HEK293 (cell line): ENCODE measurements around the gene CYP2D6.

Experiments used
- CTCF ChIA-PET: fragments of 350-600 bp; formaldehyde crosslinking; extraction: SDS; loops from one replicate; lab custom pipeline; 2021; ENCODE audit warnings: antibody characterized with exemption; lab: Yijun Ruan, JAX
- POLR2A ChIA-PET: fragments of 300-600 bp; formaldehyde crosslinking; extraction: SDS; loops from one replicate; lab custom pipeline; 2020; ENCODE audit warnings: antibody characterized with exemption, inconsistent platforms; lab: Yijun Ruan, JAX
- H3K27ac ChIP-seq: fragments of 200-500 bp; sonication (Bioruptor generic); 2 replicates; pipeline ENCODE4 v1.5.1; 2014; ENCODE audit warnings: low read depth, low read length, control low read depth, inconsistent platforms; ENCODE audit errors: extremely low read depth
- H3K36me3 ChIP-seq, 2 experiments: fragments of 200-500 bp in 1 of 2; sonication (Bioruptor generic) in 1 of 2; 1 replicate in 1 of 2; 2 replicates in 1 of 2; pipeline ENCODE4 v1.5.1; 2014 to 2017; ENCODE audit warnings: inconsistent platforms in 2 of 2, low read length in 2 of 2; ENCODE audit not compliant: control insufficient read depth in 2 of 2, insufficient read depth in 1 of 2
- H3K4me1 ChIP-seq: fragments of 200-500 bp; sonication (Bioruptor generic); 2 replicates; pipeline ENCODE4 v1.5.1; 2014; ENCODE audit warnings: mild to moderate bottlenecking, low read length, inconsistent platforms; ENCODE audit not compliant: control insufficient read depth, insufficient read depth
- H3K4me3 ChIP-seq: 2 replicates; pipeline ENCODE4 v1.5.1; 2011; ENCODE audit warnings: low read depth, mild to moderate bottlenecking, control low read depth, low read length, moderate library complexity
- H3K9me3 ChIP-seq: fragments of 200-500 bp; sonication (Bioruptor generic); 2 replicates; pipeline ENCODE4 v1.5.1; 2014; ENCODE audit warnings: low read depth, low read length, inconsistent platforms; ENCODE audit not compliant: control insufficient read depth, insufficient read depth
- HOXC10 ChIP-seq: sonication (generic); formaldehyde crosslinking; IDR thresholded peaks from 2 replicates; pipeline ENCODE4 v1.8.1; 2023; ENCODE audit warnings: mild to moderate bottlenecking, missing genetic modification reagents
- KLF16 ChIP-seq: fragments of 450-650 bp; formaldehyde crosslinking; IDR thresholded peaks from 2 replicates; pipeline ENCODE4 v1.5.1; 2017; ENCODE audit warnings: missing biosample characterization, missing genetic modification characterization
- ZBTB21 ChIP-seq: fragments of 450-650 bp; formaldehyde crosslinking; IDR thresholded peaks from 2 replicates; pipeline ENCODE4 v1.5.1; 2017; ENCODE audit warnings: missing biosample characterization, missing genetic modification characterization
- ZBTB48 ChIP-seq: fragments of 450-650 bp; formaldehyde crosslinking; IDR thresholded peaks from 2 replicates; pipeline ENCODE4 v1.5.1; 2016; ENCODE audit warnings: missing biosample characterization, missing genetic modification characterization
- ZBTB7A ChIP-seq: fragments of 450-650 bp; formaldehyde crosslinking; IDR thresholded peaks from 2 replicates; pipeline ENCODE4 v1.5.1; 2016; ENCODE audit warnings: low read depth, missing biosample characterization, missing genetic modification characterization
- ZFP69B ChIP-seq: fragments of 450-650 bp; formaldehyde crosslinking; IDR thresholded peaks from 2 replicates; pipeline ENCODE4 v1.5.1; 2016; ENCODE audit warnings: missing biosample characterization, missing genetic modification characterization
- ZNF24 ChIP-seq: fragments of 450-650 bp; formaldehyde crosslinking; IDR thresholded peaks from 2 replicates; pipeline ENCODE4 v1.5.1; 2016; ENCODE audit warnings: missing biosample characterization, missing genetic modification characterization
- ZNF335 ChIP-seq: fragments of 450-650 bp; formaldehyde crosslinking; conservative IDR thresholded peaks from 2 replicates; pipeline ENCODE4 v1.5.1; 2016; ENCODE audit warnings: missing biosample characterization, missing genetic modification characterization
- ZNF350 ChIP-seq: fragments of 450-650 bp; formaldehyde crosslinking; IDR thresholded peaks from 2 replicates; pipeline ENCODE4 v1.5.0; 2017; ENCODE audit warnings: missing biosample characterization, mild to moderate bottlenecking, missing genetic modification characterization
- ZNF354C ChIP-seq: fragments of 450-650 bp; formaldehyde crosslinking; IDR thresholded peaks from 2 replicates; pipeline ENCODE4 v1.5.1; 2016; ENCODE audit warnings: missing biosample characterization, missing genetic modification characterization, low read depth, borderline replicate concordance
- ZNF549 ChIP-seq: fragments of 450-650 bp; IDR thresholded peaks from 2 replicates; pipeline ENCODE4 v1.5.1; 2018; ENCODE audit warnings: missing biosample characterization, missing genetic modification characterization, mild to moderate bottlenecking, inconsistent platforms, moderate library complexity
- ZNF555 ChIP-seq: fragments of 450-650 bp; formaldehyde crosslinking; conservative IDR thresholded peaks from 2 replicates; pipeline ENCODE4 v1.5.1; 2017; ENCODE audit warnings: missing biosample characterization, mild to moderate bottlenecking, missing genetic modification characterization, inconsistent platforms
- ZNF560 ChIP-seq: fragments of 450-650 bp; formaldehyde crosslinking; IDR thresholded peaks from 2 replicates; pipeline ENCODE4 v1.5.1; 2017; ENCODE audit warnings: missing biosample characterization, missing genetic modification characterization, borderline replicate concordance
- ZNF76 ChIP-seq: fragments of 450-650 bp; formaldehyde crosslinking; IDR thresholded peaks from 2 replicates; pipeline ENCODE4; 2016; ENCODE audit warnings: low read depth, missing biosample characterization, missing genetic modification characterization, borderline replicate concordance
- ZSCAN5A ChIP-seq: fragments of 450-650 bp; formaldehyde crosslinking; IDR thresholded peaks from 2 replicates; pipeline ENCODE4 v1.5.1; 2016; ENCODE audit warnings: missing biosample characterization, missing genetic modification characterization
- TF ChIP-seq, protein P1 (sequence below): fragments of 450-650 bp; formaldehyde crosslinking; IDR thresholded peaks from 2 replicates; pipeline ENCODE4 v1.5.1; 2016; ENCODE audit warnings: missing biosample characterization, missing genetic modification characterization
- TF ChIP-seq, protein P2 (sequence below): fragments of 450-650 bp; formaldehyde crosslinking; IDR thresholded peaks from 2 replicates; pipeline ENCODE4 v1.5.1; 2016; ENCODE audit warnings: missing biosample characterization, missing genetic modification characterization
- TF ChIP-seq, protein P3 (sequence below): fragments of 450-650 bp; formaldehyde crosslinking; optimal IDR thresholded peaks from 2 replicates; pipeline ENCODE3; 2016; ENCODE audit warnings: missing biosample characterization, mild to moderate bottlenecking, missing genetic modification characterization
- TF ChIP-seq, protein P4 (sequence below): fragments of 450-650 bp; formaldehyde crosslinking; IDR thresholded peaks from 2 replicates; pipeline ENCODE4 v1.5.1; 2016; ENCODE audit warnings: missing biosample characterization, missing genetic modification characterization
- TF ChIP-seq, protein P5 (sequence below): fragments of 450-650 bp; formaldehyde crosslinking; IDR thresholded peaks from 2 replicates; pipeline ENCODE4 v1.5.1; 2016; ENCODE audit warnings: missing biosample characterization, missing genetic modification characterization

Gene CYP2D6

GRCh38 chr22:42080287-42080686 lies 50.3 kb downstream of the CYP2D6 start (continued):
- TF ChIP-seq, protein P1, sequence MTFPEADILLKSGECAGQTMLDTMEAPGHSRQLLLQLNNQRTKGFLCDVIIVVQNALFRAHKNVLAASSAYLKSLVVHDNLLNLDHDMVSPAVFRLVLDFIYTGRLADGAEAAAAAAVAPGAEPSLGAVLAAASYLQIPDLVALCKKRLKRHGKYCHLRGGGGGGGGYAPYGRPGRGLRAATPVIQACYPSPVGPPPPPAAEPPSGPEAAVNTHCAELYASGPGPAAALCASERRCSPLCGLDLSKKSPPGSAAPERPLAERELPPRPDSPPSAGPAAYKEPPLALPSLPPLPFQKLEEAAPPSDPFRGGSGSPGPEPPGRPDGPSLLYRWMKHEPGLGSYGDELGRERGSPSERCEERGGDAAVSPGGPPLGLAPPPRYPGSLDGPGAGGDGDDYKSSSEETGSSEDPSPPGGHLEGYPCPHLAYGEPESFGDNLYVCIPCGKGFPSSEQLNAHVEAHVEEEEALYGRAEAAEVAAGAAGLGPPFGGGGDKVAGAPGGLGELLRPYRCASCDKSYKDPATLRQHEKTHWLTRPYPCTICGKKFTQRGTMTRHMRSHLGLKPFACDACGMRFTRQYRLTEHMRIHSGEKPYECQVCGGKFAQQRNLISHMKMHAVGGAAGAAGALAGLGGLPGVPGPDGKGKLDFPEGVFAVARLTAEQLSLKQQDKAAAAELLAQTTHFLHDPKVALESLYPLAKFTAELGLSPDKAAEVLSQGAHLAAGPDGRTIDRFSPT (tag by site-specific recombination) = no peak
- TF ChIP-seq ZNF549 (no peak), ZBTB48 (tag by site-specific recombination) (peak; percentile 91)

DNA sequence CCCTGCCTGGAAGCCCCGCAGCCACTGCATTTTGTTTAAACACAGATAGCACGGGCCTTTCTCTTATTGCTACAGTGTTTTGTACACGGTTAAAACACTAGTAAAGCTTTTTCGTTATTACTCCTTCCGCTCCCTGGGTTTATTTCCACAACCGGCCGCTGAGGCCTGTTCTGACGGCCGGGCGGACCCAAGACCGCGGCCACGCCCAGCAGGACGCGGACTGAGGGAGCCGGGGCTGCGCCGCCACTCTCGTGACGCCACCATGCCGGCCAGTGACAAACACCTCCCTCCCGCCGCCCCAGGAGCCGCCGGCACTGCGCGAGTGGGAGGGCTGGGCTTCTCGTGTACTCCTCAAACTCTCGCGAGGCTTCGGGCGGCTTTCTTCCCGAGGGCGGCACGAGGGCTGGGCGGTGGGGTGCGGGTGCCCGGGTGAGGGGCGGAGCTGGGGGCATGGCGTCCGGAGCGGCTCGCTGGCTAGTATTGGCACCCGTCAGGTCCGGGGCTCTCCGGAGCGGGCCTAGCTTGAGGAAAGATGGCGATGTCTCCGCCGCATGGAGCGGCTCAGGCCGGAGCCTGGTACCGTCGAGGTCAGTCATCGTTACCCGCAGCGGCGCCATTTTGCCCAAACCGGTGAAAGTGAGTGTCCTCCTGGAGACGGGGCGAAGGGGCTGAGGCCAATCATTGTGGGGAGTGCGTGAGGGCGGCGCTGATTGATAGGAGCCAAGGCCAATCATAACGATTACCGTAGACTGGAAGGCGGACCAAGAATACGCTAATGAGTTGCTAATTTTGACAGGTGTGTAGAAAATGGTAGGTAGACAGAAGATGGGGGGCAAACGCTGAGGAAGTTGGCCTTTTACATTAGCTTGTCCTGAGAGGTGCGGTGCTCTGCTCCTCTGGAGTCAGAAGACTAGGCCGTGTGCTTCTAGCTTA lies 51.0 kb downstream of the CYP2D6 start, which contains the start of gene SMDT1:
Gene SMDT1, plus strand, starts transcription at position 382 of the 933 bp plus-strand sequence. Its CDS starts 69 bp downstream, at position 451.
- Histone ChIP-seq H3K4me3 (peak within 1 kb of the TSS; percentile 93), H3K9me3 (no peaks in the 10 kb centered on the region), H3K36me3 (peaks cover 0 to 32% of the 10 kb centered on the region in 2 experiments; a peak in 2 of 3 replicates), H3K27ac (peak within 1 kb of the TSS; percentile 73), H3K4me1 (peaks cover 4% of the 10 kb centered on the region; the same call in 1 of the 2 replicates)
- CTCF ChIA-PET = interaction anchor here (0.6 to 1.7 kb wide), 5 partner anchors 10 to 299 kb away, joined by 3 to 14 read pairs (median 3); partner anchors contain the start of gene NDUFA6
- POLR2A ChIA-PET = interaction anchor here (0.5 to 3.3 kb wide), 10 partner anchors 9 to 382 kb away, joined by 3 to 56 read pairs (median 4); partner anchors contain the start of genes CENPM, NAGA and NDUFA6
- TF ChIP-seq ZFP69B (peak; percentile 70), ZNF555 (tag by site-specific recombination) (no peak), ZNF560 (no peak), ZNF350 (tag by site-specific recombination) (no peak), ZBTB7A (peak; percentile 85), ZNF24 (peak; percentile 67; the same call in 1 of the 2 replicates), ZNF76 (tag by site-specific recombination) (peak; percentile 64; the same call in 1 of the 2 replicates), HOXC10 (CRISPR knock-in tag) (no peak), ZBTB21 (peak; percentile 65; the same call in 1 of the 2 replicates), ZNF354C (no peak), ZNF335 (peak; percentile 87), KLF16 (tag by site-specific recombination) (peak; percentile 97), ZSCAN5A (tag by site-specific recombination) (peak; percentile 38; the same call in 1 of the 2 replicates)
- TF ChIP-seq, protein P2, sequence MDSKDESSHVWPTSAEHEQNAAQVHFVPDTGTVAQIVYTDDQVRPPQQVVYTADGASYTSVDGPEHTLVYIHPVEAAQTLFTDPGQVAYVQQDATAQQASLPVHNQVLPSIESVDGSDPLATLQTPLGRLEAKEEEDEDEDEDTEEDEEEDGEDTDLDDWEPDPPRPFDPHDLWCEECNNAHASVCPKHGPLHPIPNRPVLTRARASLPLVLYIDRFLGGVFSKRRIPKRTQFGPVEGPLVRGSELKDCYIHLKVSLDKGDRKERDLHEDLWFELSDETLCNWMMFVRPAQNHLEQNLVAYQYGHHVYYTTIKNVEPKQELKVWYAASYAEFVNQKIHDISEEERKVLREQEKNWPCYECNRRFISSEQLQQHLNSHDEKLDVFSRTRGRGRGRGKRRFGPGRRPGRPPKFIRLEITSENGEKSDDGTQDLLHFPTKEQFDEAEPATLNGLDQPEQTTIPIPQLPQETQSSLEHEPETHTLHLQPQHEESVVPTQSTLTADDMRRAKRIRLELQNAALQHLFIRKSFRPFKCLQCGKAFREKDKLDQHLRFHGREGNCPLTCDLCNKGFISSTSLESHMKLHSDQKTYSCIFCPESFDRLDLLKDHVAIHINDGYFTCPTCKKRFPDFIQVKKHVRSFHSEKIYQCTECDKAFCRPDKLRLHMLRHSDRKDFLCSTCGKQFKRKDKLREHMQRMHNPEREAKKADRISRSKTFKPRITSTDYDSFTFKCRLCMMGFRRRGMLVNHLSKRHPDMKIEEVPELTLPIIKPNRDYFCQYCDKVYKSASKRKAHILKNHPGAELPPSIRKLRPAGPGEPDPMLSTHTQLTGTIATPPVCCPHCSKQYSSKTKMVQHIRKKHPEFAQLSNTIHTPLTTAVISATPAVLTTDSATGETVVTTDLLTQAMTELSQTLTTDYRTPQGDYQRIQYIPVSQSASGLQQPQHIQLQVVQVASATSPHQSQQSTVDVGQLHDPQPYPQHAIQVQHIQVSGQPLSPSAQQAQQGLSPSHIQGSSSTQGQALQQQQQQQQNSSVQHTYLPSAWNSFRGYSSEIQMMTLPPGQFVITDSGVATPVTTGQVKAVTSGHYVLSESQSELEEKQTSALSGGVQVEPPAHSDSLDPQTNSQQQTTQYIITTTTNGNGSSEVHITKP (tag by site-specific recombination) = peak; percentile 49; the same call in 1 of the 2 replicates
- TF ChIP-seq, protein P3, sequence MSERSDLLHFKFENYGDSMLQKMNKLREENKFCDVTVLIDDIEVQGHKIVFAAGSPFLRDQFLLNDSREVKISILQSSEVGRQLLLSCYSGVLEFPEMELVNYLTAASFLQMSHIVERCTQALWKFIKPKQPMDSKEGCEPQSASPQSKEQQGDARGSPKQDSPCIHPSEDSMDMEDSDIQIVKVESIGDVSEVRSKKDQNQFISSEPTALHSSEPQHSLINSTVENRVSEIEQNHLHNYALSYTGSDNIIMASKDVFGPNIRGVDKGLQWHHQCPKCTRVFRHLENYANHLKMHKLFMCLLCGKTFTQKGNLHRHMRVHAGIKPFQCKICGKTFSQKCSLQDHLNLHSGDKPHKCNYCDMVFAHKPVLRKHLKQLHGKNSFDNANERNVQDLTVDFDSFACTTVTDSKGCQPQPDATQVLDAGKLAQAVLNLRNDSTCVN (tag by site-specific recombination) = peak; percentile 94
- TF ChIP-seq, protein P4, sequence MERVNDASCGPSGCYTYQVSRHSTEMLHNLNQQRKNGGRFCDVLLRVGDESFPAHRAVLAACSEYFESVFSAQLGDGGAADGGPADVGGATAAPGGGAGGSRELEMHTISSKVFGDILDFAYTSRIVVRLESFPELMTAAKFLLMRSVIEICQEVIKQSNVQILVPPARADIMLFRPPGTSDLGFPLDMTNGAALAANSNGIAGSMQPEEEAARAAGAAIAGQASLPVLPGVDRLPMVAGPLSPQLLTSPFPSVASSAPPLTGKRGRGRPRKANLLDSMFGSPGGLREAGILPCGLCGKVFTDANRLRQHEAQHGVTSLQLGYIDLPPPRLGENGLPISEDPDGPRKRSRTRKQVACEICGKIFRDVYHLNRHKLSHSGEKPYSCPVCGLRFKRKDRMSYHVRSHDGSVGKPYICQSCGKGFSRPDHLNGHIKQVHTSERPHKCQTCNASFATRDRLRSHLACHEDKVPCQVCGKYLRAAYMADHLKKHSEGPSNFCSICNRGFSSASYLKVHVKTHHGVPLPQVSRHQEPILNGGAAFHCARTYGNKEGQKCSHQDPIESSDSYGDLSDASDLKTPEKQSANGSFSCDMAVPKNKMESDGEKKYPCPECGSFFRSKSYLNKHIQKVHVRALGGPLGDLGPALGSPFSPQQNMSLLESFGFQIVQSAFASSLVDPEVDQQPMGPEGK (tag by site-specific recombination) = peak; percentile 99
- TF ChIP-seq, protein P5, sequence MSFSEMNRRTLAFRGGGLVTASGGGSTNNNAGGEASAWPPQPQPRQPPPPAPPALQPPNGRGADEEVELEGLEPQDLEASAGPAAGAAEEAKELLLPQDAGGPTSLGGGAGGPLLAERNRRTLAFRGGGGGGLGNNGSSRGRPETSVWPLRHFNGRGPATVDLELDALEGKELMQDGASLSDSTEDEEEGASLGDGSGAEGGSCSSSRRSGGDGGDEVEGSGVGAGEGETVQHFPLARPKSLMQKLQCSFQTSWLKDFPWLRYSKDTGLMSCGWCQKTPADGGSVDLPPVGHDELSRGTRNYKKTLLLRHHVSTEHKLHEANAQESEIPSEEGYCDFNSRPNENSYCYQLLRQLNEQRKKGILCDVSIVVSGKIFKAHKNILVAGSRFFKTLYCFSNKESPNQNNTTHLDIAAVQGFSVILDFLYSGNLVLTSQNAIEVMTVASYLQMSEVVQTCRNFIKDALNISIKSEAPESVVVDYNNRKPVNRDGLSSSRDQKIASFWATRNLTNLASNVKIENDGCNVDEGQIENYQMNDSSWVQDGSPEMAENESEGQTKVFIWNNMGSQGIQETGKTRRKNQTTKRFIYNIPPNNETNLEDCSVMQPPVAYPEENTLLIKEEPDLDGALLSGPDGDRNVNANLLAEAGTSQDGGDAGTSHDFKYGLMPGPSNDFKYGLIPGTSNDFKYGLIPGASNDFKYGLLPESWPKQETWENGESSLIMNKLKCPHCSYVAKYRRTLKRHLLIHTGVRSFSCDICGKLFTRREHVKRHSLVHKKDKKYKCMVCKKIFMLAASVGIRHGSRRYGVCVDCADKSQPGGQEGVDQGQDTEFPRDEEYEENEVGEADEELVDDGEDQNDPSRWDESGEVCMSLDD (tag by site-specific recombination) = peak; percentile 98
